ENCODE results near the gene GET3. TPM values are rescaled to one million over a fixed set of nuclear protein-coding genes. Genes with fewer than 3 reads are reported as not detected.

Gene GET3
- total RNA-seq (74.8 and 77.0 TPM in 2 replicates), polyA plus RNA-seq (197 and 217 TPM in 2 replicates), polyA minus RNA-seq (102 and 109 TPM in 2 replicates), Bru-seq, nascent RNA (percentile 60 among the genes with signal in this experiment), BruChase-seq, experiment 1, labeled RNA remaining after a 6-hour chase (percentile 88 among the genes with signal in this experiment), BruChase-seq, experiment 2, labeled RNA remaining after a 2-hour chase (percentile 69 among the genes with signal in this experiment)
- polyA plus RNA-seq (2011; cell fraction: cytosol; rRNA removed): 198 and 202 TPM in 2 replicates
- polyA plus RNA-seq (2011; cell fraction: nucleus; rRNA removed): 117 and 122 TPM in 2 replicates
- polyA plus RNA-seq (2012): 120 and 122 TPM in 2 replicates
- 62.0 TPM for polyA minus RNA-seq (2011; cell fraction: cytosol; rRNA and poly(A)+ RNA removed)
- polyA minus RNA-seq (2011; cell fraction: nucleus; rRNA and poly(A)+ RNA removed): 15.6 and 27.7 TPM in 2 replicates
- long read RNA-seq, transcript ASNA1-201 (7 exons, 1,280 nt): major isoform, 244 of 261 reads
- long read RNA-seq, partial matches to known transcripts: 11 of 261 reads
- long read RNA-seq, other reads (novel, unspliced or antisense): 6 of 261 reads

DNA sequence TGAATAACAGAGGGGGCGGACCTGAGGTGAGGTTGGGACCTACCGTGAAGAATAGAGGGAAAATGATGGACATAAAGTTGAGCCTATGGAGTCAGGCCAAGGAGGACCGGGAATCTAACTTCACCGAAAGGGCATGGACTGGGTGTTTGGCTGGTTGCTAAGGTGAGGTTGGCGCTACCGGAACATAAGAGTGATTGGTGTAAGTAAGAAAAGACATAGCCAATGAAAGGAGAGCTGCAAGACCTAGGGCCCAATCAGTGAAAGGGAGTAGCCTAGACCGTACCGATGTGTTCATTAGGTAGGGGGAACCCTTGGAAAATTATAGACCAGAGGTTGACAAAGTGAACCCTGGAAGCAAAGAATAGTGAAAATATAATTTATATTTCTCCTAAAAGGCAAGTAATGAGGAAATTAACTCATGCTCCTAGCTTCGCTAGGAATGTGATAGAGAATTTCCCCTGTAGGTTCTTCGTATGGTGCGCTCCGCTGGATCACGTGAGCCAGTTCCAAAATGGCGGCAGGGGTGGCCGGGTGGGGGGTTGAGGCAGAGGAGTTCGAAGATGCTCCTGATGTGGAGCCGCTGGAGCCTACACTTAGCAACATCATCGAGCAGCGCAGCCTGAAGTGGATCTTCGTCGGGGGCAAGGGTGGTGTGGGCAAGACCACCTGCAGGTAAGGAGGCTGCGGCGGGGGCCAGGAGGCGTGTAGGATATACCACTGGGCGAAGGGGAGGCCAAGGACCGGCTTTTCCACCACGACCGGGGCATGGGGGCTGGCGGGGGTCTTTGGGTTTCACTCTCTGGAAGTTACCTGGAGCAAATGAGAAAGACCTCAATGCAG, at the start of gene GET3:
GET3 (plus strand) TSS at position 503 of the 840 bp plus-strand sequence; CDS start at position 512, 9 bp downstream.
- peak within 1 kb of the TSS; percentile 64 to 99 (median 69) for H3K4me3 ChIP-seq (replicated peaks in 1 of 3; ENCODE audit: insufficient read depth in 1 of 3, low read depth in 1 of 3, low read length in 3 of 3)
- H3K4me2 ChIP-seq (ENCODE audit: insufficient read depth, low read length): peak within 1 kb of the TSS; percentile 79
- FAIRE-seq (peak; percentile 100), DNase-seq (ENCODE audit: low read depth, low spot score) (peak; percentile 100)
- intact Hi-C loops (cut with micrococcal nuclease): loop anchor here (1.0 to 10.0 kb wide), 4 partner anchors 41 to 122 kb away; partner anchors contain the start of genes DHPS, FBXW9, RNASEH2A and ZNF490
- BruUV-seq (replicated peaks): no TSS peak
- H3K9ac ChIP-seq (replicated peaks; ENCODE audit: extremely low read depth, insufficient read depth, low read length): peak within 1 kb of the TSS; percentile 83
- POLR2A ChIA-PET: interaction anchor here (0.6 to 0.7 kb wide), 2 partner anchors 10 to 14 kb away, joined by 3 to 4 read pairs; no protein-coding TSS in a partner anchor
- TF ChIP-seq JUN (IDR thresholded peaks at IDR 0.05; ENCODE audit: borderline replicate concordance, insufficient read depth, insufficient read length, low read depth) (no peak), EZH2 (IDR thresholded peaks at IDR 0.05; ENCODE audit: borderline replicate concordance, low read depth, low read length, severe bottlenecking) (no peak), POLR2A (IDR thresholded peaks at IDR 0.05; ENCODE audit: low read depth, low read length) (peak; percentile 89), FOS (IDR thresholded peaks at IDR 0.05; ENCODE audit: borderline replicate concordance, insufficient read depth, low read length) (no peak), POLR2AphosphoS5 (IDR thresholded peaks at IDR 0.05; ENCODE audit: insufficient read depth, low read depth, low read length) (peak; percentile 77), MYC (IDR thresholded peaks at IDR 0.05; ENCODE audit: low read depth, low read length) (no peak), GATA2 (IDR thresholded peaks at IDR 0.05; ENCODE audit: insufficient read depth, insufficient read length, low read depth, low read length) (no peak)
- TF ChIP-seq, protein P1, sequence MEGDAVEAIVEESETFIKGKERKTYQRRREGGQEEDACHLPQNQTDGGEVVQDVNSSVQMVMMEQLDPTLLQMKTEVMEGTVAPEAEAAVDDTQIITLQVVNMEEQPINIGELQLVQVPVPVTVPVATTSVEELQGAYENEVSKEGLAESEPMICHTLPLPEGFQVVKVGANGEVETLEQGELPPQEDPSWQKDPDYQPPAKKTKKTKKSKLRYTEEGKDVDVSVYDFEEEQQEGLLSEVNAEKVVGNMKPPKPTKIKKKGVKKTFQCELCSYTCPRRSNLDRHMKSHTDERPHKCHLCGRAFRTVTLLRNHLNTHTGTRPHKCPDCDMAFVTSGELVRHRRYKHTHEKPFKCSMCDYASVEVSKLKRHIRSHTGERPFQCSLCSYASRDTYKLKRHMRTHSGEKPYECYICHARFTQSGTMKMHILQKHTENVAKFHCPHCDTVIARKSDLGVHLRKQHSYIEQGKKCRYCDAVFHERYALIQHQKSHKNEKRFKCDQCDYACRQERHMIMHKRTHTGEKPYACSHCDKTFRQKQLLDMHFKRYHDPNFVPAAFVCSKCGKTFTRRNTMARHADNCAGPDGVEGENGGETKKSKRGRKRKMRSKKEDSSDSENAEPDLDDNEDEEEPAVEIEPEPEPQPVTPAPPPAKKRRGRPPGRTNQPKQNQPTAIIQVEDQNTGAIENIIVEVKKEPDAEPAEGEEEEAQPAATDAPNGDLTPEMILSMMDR (IDR thresholded peaks at IDR 0.05; ENCODE audit: extremely low read depth in 1 of 2, insufficient read depth in 1 of 2, low read depth in 1 of 2, low read length in 2 of 2): no peak
- TF ChIP-seq, protein P2, sequence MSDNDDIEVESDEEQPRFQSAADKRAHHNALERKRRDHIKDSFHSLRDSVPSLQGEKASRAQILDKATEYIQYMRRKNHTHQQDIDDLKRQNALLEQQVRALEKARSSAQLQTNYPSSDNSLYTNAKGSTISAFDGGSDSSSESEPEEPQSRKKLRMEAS (IDR thresholded peaks at IDR 0.05; ENCODE audit: insufficient read depth, insufficient read length): peak; percentile 90
- H3K9me3 ChIP-seq (replicated peaks; ENCODE audit: control insufficient read depth, insufficient read depth, low read length): no peaks in the 10 kb centered on the region
- peak within 1 kb of the TSS; percentile 87 for H3K27ac ChIP-seq (ENCODE audit: insufficient read depth, low read depth, low read length)
- peaks cover 0 to 9% of the 10 kb centered on the region in 2 experiments for H3K36me3 ChIP-seq (ENCODE audit: control insufficient read depth in 2 of 2, extremely low read depth in 1 of 2, insufficient read depth in 2 of 2, low read length in 2 of 2)
- H4K20me1 ChIP-seq (replicated peaks; ENCODE audit: control insufficient read depth, extremely low read depth, insufficient read depth, low read length): no peaks in the 10 kb centered on the region
- H3K27me3 ChIP-seq (ENCODE audit: control insufficient read depth in 2 of 2, insufficient read depth in 2 of 2, low read length in 2 of 2): no peaks in the 10 kb centered on the region
- H2AFZ ChIP-seq (ENCODE audit: low read depth, low read length): peak within 1 kb of the TSS; percentile 74
- dilution Hi-C loops (cut with MboI; ENCODE audit: extremely low pct_ligation_motif_present, low sequenced_read_pairs): no loop called here
- H3K9me1 ChIP-seq (replicated peaks; ENCODE audit: control insufficient read depth, extremely low read depth, insufficient read depth, low read length): no peaks in the 10 kb centered on the region
- peaks cover 22% of the 10 kb centered on the region for H3K4me1 ChIP-seq (ENCODE audit: control insufficient read depth, extremely low read depth, insufficient read depth, low read length)
- H3K79me2 ChIP-seq (ENCODE audit: control insufficient read depth, insufficient read depth, low read length): peaks cover 38% of the 10 kb centered on the region
- CTCF ChIA-PET: interaction anchor here (0.8 to 2.4 kb wide), 8 partner anchors 20 to 111 kb away, joined by 3 to 11 read pairs (median 4); no protein-coding TSS in a partner anchor

All from endothelial cell of umbilical vein (primary cell).